ENCODE measurements around the gene TFG. TPM values are rescaled to one million over a fixed set of nuclear protein-coding genes. Genes with fewer than 3 reads are reported as not detected.
A peak's percentile ranks its signal among the peaks of the same experiment; 100 is the strongest.

Gene TFG
- total and polyA plus RNA-seq, 10 of the 15 experiments (the other 5 are each of a cell fraction or from before 2014, with no cell fraction given), result 29.3 to 126 (median 57.6) TPM

GRCh38 chr3:100710261-100710968, 1.1 kb downstream of the TFG start (continued):
- TF ChIP-seq FOS (IDR thresholded peaks at IDR 0.05; ENCODE audit: borderline replicate concordance, extremely low read depth, insufficient read length) (no peak), MEF2A (IDR thresholded peaks at IDR 0.05; ENCODE audit: insufficient read depth, low read depth, low read length) (no peak), SIN3A (IDR thresholded peaks at IDR 0.05; ENCODE audit: low read depth, low read length) (no peak), SMAD1 (IDR thresholded peaks at IDR 0.05; ENCODE audit: low read depth, partially characterized antibody) (no peak), BMI1 (IDR thresholded peaks at IDR 0.05; ENCODE audit: borderline replicate concordance) (no peak), CREB1 (IDR thresholded peaks at IDR 0.05; ENCODE audit: low read depth) (0 out of 2 replicates have a peak, but pooled peaks have one; percentile 19), BRCA1 (IDR thresholded peaks at IDR 0.05; ENCODE audit: low read depth, low read length) (no peak), KLF5 (IDR thresholded peaks at IDR 0.05; ENCODE audit: partially characterized antibody) (no peak), SREBF2 (IDR thresholded peaks at IDR 0.05; ENCODE audit: low read length) (no peak), BCL11A (IDR thresholded peaks at IDR 0.05; ENCODE audit: low read depth, low read length) (0 out of 2 replicates have a peak, but pooled peaks have one; percentile 4), TBL1XR1 (IDR thresholded peaks at IDR 0.05; ENCODE audit: low read depth, low read length) (0 out of 2 replicates have a peak, but pooled peaks have one; percentile 50), PRDM15 (CRISPR knock-in tag; IDR thresholded peaks at IDR 0.05) (no peak), CHD2 (IDR thresholded peaks at IDR 0.05; ENCODE audit: borderline replicate concordance, low read depth, low read length) (peak; percentile 27; the same call in 1 of the 2 replicates), JUND (IDR thresholded peaks at IDR 0.05; ENCODE audit: low read depth, low read length) (peak; percentile 69; the same call in 1 of the 2 replicates), ZBED1 (IDR thresholded peaks at IDR 0.05; ENCODE audit: borderline replicate concordance) (no peak), SUZ12 (IDR thresholded peaks at IDR 0.05; ENCODE audit: unreplicated experiment) (no peak), CBFB (IDR thresholded peaks at IDR 0.05; ENCODE audit: low read depth) (no peak), JUNB (IDR thresholded peaks at IDR 0.05) (peak; percentile 86), SP1 (IDR thresholded peaks at IDR 0.05; ENCODE audit: low read depth, low read length) (no peak)
- TF ChIP-seq, protein P1, sequence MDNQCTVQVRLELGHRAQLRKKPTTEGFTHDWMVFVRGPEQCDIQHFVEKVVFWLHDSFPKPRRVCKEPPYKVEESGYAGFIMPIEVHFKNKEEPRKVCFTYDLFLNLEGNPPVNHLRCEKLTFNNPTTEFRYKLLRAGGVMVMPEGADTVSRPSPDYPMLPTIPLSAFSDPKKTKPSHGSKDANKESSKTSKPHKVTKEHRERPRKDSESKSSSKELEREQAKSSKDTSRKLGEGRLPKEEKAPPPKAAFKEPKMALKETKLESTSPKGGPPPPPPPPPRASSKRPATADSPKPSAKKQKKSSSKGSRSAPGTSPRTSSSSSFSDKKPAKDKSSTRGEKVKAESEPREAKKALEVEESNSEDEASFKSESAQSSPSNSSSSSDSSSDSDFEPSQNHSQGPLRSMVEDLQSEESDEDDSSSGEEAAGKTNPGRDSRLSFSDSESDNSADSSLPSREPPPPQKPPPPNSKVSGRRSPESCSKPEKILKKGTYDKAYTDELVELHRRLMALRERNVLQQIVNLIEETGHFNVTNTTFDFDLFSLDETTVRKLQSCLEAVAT (IDR thresholded peaks at IDR 0.05), result no peak
- TF ChIP-seq, protein P2, sequence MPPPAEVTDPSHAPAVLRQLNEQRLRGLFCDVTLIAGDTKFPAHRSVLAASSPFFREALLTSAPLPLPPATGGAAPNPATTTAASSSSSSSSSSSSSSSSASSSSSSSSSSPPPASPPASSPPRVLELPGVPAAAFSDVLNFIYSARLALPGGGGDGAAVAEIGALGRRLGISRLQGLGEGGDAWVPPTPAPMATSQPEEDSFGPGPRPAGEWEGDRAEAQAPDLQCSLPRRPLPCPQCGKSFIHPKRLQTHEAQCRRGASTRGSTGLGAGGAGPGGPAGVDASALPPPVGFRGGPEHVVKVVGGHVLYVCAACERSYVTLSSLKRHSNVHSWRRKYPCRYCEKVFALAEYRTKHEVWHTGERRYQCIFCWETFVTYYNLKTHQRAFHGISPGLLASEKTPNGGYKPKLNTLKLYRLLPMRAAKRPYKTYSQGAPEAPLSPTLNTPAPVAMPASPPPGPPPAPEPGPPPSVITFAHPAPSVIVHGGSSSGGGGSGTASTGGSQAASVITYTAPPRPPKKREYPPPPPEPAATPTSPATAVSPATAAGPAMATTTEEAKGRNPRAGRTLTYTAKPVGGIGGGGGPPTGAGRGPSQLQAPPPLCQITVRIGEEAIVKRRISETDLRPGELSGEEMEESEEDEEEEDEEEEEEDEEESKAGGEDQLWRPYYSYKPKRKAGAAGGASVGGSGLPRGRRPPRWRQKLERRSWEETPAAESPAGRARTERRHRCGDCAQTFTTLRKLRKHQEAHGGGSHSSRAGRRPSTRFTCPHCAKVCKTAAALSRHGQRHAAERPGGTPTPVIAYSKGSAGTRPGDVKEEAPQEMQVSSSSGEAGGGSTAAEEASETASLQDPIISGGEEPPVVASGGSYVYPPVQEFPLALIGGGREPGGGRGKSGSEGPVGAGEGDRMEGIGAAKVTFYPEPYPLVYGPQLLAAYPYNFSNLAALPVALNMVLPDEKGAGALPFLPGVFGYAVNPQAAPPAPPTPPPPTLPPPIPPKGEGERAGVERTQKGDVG (CRISPR knock-in tag; IDR thresholded peaks at IDR 0.05), result no peak
